B cell (primary cell): ENCODE measurements around the gene SNTA1.

ENCODE experiments used
- CTCF ChIP-seq: fragments of 200-600 bp; IDR thresholded peaks from one replicate; pipeline ENCODE4 v1.8.0; 2022; ENCODE audit warnings: antibody characterized with exemption, mild to moderate bottlenecking
- EZH2 ChIP-seq: IDR thresholded peaks from 2 replicates; pipeline ENCODE4 v1.6.1; 2012; ENCODE audit warnings: borderline replicate concordance, low read depth, mild to moderate bottlenecking, moderate library complexity, low read length; ENCODE audit not compliant: insufficient read depth, poor library complexity, severe bottlenecking

GRCh38 chr20:33437141-33437911 is 6.2 kb downstream of the SNTA1 start:
- no peak for TF ChIP-seq CTCF
- TF ChIP-seq EZH2, result no peak
